Umbilical cord (tissue), 2 donors: Measurements from ENCODE around the gene RNF121. TPM values are rescaled to one million over a fixed set of nuclear protein-coding genes. Genes with fewer than 3 reads are reported as not detected.
"Not testable (repeated sequence)": the region's sequence is repeated elsewhere in the genome, so short reads cannot be mapped to it uniquely, and the experiment has no call there.

Experiments
- DNase-seq: peaks from one replicate; pipeline ENCODE4 v3.0.0-alpha.2; 2015; ENCODE audit warnings: low spot score
- total RNA-seq: library from RNA; depleted of rRNA; stranded (reverse); fragments of >200 nt; gene quantifications from one replicate; pipeline ENCODE4 v1.2.3, GENCODE V29; 2014; ENCODE audit warnings: low replicate concordance; ENCODE audit not compliant: insufficient read depth

Gene RNF121
- 30.1 TPM for total RNA-seq

DNA sequence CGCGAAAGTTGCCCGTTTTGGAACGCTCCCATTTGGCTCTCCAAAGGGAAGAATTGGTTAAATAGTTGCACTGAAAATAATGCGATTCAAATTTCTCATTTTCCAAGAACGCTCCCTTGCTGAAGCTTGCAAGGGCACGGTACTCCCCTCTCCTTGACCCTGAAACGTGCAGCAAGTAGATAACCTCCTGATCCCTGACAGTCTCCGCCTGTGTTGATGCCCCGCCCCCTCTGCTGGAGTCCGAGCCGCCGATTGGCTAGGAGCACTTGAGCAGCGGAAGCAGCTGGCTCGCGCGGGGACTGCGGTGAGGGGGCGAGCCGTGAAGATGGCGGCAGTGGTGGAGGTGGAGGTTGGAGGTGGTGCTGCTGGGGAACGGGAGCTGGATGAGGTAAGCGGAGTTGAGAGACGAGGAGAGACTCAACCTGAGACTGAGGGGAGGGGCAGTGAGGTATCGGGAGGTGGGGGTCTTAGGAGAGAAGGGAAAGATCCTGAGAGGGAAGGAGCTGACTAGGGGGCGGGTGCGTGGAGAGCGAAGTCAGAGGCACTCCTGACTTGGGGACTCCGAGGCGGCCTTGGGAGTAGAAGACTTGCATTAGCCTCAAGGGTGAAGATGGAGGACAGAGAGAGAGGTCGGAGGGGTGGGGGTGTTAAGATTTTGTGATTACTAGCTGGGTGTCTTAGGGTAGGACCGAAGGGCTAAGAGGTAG lies at the start of gene RNF121:
Gene RNF121 (plus strand): TSS at position 310 of the 707 bp plus-strand sequence. CDS start 16 bp downstream, at position 326.
- peak; percentile 99 for DNase-seq

DNA sequence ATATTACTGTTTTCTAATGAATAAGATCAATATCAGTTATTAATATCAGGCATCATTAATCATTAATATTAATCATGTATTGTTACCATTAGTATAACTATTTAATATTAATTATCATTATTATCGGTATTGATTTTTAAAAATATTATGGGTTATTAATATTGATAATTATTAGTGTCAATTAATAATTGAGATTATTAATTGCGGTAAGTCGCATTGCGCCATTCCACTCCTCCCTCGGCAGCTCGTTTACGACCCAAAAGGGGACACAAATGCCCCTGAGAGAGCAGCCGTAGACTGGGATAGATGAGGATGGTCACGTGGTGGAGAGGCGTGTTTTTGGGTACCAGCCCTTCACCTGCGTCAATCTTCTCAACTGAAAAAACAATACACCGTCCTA lies 43.0 kb upstream of the RNF121 start:
- not testable (repeated sequence) for DNase-seq

DNA sequence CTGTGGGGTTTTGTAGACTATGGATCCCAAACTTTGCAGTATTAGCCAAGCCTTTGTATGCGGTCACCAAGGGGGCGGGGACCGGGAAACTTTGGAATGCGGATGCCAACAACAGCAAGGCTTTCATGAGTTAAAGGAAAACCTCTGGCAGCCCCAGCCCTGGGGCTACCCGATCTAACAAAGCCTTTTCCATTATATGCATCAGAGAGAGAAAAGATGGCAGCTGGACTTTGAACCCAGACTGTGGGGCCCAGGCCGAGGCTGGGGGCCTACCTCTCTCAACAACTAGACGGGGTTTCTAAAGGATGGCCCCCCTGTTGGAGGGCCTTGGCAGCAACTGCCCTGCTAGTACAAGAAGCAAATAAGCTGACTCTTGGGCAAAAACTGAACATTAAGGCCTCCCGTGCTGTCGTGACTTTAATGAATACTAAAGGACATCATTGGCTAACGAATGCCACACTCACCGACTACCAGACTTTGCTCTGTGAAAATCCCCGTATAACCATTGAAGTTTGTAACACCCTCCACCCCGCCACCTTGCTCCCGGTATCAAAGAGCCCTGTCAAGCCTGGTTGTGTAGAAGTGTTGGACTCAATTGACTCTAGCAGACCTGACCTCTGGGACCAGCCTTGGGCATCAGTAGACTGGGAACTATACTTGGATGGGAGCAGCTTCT lies 40.4 kb upstream of the RNF121 start:
- DNase-seq, result not testable (repeated sequence)

DNA sequence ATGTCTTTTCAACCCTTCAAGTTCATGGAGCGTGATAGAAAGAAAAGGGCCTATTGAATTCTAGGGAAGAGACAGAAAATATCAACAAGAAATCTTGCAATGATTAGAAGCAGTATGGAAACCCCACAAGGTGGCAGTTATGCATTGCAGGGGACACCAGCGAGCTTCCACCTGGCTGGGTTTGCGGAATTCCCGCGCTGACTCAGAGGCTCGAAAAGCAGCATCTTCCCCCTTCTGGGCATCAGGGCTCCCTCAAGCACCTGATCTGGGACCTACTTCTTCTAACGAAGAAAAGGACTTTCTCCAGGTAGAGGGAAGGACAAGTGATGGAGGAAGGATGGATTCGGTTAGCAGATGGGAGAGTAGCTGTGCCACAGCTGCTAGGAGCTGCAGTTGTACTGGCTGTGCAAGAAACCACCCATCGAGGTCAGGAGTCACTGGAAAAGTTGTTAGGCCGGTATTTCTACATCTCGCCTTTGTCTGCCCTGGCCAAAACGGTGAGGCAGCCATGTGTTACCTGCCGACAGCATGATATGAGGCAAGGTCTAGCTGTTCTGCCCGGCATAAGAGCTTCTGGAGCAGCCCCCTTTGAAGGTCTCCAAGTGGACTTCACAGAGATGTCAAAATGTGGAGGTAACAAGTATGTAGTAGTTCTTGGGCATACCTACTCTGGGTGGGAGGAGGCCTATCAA lies 39.5 kb upstream of the RNF121 start:
- DNase-seq, result not testable (repeated sequence)

DNA sequence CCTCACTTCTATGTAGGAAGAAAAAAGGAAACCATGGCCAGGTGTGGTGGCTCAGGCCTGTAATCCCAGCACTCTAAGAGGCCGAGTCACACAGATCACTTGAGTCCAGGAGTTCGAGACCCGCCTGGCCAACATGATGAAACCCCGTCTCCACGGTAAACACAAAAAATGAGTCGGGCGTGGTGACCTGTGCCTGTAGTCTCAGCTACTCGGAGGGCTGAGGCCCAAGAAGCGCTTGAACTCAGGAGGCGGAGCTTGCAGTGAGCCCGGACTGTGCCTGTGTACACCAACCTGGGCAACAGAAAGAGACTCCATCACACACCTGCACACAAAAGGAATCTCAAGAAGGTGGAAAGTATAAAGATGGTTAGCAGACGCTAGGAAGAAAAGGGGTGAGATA lies 32.9 kb upstream of the RNF121 start:
- DNase-seq, result no peak

DNA sequence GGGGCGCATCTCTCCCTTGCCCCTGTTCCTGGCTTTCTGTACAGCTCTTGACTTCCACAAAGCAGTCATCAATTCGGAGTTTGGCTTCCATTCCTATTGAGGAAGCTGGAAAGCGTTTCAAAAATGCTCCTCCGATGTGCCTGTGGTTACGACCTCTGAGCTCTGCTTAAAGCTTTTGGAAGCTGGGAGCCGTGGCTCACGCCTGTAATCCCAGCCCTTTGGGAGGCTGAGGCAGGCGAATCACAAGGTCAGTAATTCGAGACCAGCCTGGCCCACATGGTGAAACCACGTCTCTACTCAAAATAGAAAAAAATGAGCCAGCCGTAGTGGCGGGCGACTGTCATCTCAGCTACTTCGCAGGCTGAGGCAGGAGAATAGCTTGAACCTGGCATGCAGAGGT lies 27.7 kb upstream of the RNF121 start:
- not testable (repeated sequence) for DNase-seq

DNA sequence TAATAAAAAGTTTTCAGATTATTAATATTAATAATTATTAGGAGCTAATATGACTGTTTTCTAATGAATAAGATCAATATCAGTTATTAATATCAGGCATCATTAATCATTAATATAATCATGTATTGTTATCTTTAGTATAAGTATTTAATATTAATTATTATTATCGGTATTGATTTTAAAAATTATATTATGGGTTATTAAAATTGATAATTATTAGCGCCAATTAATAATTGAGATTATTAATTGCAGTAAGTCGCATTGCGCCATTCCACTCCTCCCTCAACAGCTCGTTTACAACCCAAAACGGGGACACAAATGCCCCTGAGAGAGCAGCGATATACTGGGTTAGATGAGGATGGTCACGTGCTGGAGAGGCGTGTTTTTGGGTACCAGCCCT lies 20.6 kb upstream of the RNF121 start:
- no peak for DNase-seq

DNA sequence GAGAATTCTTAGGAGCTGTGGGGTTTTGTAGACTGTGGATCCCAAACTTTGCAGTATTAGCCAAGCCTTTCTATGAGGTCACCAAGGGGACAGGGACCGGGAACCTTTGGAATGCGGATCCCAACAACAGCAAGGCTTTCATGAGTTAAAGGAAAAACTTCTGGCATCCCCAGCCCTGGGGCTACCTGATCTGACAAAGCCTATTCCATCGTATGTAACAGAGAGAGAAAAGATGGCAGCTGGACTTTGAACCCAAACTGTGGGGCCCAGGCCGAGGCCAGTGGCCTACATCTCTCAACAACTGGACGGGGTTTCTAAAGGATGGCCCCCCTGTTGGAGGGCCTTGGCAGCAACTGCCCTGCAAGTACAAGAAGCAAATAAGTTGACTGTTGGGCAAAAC lies 18.1 kb upstream of the RNF121 start:
- DNase-seq, result not testable (repeated sequence)

DNA sequence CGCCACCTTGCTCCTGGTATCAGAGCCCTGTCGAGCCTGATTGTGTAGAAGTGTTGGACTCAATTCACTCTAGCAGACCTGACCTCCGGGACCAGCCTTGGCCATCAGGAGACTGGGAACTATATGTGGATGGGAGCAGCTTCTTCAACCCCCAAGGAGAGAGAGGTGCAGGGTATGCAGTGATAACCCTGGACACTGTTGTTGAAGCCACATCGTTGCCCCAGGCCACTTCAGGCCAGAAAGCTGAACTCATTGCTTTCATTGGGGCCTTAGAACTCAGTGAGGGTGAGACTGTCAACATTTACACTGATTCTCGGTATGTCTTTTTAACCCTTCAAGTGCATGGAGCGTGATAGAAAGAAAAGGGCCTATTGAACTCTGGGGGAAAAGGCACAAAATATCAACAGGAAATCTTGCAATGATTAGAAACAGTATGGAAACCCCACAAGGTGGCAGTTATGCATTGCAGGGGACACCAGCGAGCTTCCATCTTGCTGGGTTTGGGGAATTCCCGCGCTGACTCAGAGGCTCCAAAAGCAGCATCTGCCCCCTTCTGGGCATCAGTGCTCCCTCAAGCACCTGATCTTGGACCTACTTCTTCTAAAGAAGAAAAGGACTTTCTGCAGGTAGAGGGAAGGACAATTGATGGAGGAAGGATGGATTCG lies 17.4 kb upstream of the RNF121 start:
- not testable (repeated sequence) for DNase-seq

DNA sequence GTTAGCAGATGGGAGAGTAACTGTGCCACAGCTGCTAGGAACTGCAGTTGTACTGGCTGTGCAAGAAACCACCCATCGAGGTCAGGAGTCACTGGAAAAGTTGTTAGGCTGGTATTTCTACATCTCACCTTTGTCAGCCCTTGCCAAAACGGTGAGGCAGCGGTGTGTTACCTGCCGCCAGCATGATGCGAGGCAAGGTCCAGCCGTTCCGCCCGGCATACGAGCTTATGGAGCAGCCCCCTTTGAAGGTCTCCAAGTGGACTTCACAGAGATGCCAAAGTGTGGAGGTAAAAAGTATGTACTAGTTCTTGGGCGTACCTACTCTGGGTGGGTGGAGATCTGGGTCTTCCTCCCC lies 16.9 kb upstream of the RNF121 start:
- not testable (repeated sequence) for DNase-seq

DNA sequence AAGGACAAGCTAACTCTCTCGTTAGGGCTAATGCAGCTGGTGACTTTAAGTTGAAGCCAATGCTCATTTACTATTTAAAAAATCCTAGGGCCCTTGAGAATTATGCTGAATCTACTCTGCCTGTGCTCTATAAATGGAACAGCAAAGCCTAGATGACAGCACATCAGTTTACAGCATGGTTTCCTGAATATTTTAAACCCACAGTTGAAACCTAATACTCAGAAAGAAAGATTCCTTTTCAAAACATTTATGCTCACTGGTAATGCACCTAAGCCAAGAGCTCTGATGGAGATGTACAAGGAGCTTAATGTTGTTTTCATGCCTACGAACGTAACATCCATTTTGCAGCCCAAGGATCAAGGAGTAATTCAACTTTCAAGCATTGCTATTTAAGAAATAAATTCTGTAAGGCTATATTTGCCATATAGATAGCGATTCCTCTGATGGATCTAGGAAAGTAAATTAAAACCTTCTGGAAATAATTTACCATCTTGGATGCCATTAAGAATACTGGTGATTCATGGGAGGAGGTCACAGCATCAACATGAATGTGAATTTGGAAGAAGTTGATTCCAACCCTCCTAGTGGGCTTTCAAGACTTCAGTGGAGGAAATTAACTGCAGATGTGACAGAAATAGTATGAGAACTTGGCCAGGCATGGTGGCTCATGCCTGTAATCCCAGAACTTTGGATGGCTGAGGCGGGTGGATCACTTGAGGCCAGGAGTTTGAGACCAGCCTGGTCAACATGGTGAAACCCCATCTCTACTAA lies 14.9 kb upstream of the RNF121 start:
- DNase-seq, result peak; percentile 61

DNA sequence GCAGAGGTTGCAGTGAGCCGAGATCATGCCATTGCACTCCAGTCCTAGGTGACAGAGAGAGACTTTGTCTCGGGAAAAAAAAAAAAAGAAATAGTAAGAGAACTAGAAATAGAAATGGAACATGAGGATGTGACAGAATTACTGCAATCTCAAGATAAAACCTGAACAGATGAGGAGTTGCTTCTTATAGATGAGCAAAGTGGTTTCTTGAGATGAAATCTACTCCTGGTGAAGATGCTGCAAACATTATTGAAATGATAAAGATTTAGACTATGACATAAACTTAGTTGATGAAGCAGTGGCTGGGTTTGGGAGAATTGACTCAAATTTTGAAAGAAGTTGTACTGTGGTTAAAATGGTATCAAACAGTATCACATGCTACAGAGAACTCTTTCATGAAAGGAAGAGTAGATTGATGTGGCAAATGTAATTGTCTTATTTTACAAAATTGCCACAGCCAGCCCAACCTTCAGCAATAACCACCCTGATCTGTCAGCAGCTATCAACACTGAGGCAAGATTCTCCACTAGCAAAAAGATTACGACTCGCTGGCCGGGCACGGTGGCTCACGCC lies 14.1 kb upstream of the RNF121 start:
- no peak for DNase-seq

DNA sequence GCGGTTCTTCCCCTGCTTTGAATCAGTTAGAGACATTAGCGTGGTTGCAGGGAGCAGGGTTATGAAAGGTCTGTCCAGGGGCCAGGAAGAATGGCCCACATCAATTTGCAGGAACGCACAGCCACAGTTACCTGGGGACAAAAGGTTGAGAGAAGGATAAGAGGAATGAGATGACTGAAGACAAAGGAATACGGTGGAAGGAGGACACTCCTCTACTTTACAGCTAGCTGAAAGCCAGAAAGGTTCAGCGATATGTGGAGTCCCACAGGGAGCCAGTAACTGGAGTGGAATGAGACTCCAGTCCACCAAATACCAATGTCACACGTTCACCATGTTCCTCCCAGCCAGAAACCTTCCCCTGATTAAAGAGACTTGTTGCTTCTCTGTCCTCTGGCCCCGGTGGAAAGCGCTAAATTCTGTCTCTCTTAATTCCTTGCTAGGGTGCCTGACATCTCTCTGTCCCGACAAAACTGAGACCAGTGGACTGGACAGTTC lies 11.2 kb upstream of the RNF121 start:
- no peak for DNase-seq

DNA sequence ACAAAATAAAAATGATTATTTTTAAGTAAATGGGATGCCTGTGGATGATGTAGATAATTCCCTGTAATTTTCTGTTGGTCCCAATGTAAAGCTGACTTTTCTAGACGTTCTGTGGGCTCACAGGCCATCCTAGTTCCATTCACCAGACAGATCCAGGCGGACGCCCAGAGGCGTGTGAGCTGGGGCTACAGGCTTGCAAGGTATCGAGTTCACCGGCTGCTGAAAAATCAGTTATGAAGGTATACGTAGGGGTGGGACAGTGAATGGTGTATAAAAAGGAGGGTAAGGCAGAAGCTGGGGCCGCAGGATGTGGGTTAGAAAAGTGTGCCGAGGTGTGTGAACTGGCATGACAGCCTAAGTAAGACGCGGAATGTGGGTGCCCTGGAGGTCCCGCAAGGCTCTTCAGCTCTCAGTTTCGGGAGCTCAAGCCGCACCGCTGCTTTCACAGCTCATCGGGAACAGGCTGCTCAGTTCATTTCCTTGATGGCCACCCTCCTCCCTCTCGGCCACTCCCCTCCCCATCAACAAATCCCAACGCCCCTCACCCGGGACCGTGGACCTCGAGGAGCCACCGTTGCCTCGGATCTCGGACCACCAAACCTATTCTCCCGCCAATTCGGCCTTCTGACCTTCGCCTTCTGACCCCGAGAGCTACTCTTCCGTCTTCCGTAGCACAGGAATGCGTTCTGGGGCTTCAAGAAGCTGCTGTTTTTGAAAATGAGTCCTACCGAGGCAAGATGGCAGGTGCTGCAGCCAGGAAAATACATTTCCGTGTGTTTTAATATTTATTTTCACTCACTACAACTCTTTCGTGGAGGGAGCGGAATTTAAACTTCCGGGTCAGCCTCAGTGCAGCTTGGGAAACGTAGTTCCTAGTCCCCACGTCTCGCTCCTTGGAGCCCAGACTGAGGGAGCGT lies 768 bp upstream of the RNF121 start, which contains the start of gene XNDC1N:
Gene XNDC1N (minus strand): TSS at position 775 of the 917 bp plus-strand sequence. CDS start 5,241 bp downstream, outside the sequence.
- peak; percentile 97 for DNase-seq

DNA sequence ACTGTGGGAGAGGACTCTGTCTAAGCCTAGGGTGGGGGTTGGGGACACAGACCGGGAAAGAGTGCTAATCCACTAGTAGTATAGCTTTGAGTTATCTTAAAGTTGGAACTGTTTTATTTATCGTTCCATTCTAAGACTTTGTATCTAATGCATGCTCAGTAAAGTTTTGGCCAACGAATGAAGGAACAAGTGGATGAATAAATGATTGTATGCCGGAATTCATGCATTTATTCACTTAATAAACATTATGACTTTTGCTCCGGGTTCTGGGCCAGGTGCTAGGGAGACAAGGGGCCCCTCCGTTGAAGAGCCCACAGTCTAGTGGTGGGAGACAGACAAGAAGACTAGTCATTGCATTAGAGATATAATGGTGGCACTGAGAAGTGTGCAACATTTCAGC lies 645 bp downstream of the RNF121 start:
- DNase-seq, result no peak

DNA sequence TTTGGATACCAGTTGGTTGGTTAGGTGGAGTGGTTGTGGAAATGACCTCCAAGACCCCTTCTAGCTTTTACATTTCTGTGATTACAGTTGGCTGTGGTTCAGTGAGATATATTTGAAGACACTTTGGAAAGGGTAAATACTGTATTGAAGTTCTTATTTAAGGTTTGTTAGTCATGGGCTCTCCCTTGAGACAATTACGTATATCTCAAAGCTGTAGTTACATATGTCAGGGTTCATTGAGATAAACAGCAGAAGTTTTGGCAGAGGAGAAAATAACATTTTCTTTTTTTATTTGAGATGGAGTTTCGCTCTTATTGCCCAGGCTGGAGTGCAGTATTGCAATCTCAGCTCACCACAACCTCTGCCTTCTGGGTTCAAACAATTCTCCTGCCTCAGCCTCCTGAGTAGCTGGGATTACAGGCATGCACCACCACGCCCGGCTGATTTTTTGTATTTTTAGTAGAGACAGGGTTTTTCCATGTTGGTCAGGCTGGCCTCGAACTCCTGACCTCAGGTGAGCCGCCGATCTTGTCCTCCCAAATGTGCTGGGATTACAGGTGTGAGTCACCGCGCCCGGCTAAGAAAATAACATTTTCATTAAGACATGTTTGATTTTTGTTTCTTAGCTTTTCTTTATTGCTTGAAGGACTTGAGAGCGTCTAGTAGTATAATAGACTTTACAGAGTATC lies 1.9 kb downstream of the RNF121 start:
- no peak for DNase-seq

DNA sequence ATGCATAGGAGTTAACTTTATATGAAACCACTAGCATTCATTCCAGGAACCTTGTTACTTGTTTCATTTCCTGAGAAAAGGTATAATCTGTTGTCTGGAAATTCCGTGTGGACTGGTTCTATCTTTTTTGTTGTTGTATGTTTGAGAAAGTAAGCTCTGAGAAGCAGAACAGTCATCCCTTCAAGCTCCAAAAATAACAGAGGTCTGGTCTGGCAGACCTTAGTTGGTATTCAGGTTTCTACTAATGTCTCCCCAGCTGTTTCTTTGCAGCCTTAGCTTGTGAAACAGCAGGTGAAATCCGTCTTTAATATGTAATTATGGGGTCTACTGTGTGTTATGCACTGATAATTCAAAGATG lies 2.4 kb downstream of the RNF121 start:
- no peak for DNase-seq

DNA sequence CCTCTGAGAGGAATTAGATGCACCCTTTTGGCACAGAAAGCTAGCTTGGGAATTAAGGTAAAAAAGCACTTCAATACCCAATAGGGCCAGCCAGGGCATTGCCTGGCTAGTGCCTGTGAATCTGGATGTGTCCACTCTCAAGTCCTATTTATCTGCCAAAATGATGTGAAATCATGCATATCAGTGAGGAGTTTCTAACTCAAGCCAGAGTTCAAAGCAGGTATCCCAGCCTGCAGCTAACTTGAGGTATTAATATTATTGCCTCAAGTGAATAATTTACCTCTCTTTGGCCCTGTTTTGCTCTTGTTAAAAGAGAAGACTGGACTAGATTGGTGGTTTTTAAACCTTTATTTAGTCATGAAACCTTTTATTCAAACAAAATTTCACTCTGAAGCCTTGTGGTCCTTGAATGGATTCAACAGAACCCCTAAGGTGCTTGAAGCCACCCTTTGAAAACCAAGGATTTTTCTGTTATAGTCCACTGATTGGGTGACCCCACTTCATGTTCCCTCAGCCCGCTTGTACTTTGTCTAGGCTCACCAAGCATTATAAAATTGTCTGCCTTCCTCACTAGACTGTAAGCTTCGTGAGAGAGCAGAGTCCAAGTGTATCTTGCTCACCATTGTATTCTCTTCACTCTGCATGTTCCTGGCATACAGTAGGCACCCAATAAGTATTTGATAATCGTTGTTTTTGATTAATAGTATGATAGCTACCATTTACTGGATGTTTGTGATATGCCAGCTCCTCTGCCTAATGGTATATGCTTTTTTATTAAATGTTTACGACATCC lies 4.5 kb downstream of the RNF121 start:
- no peak for DNase-seq
